Transverse colon (tissue), 4 donors: Measurements from ENCODE around the gene ZNF680. TPM values are rescaled to one million over a fixed set of nuclear protein-coding genes. Genes with fewer than 3 reads are reported as not detected.

Source experiments
- DNase-seq: peaks from one replicate; pipeline ENCODE4 v3.0.0-alpha.2; 2019
- H3K27ac ChIP-seq, 4 donors: fragments of 200-600 bp; sonication (generic); 2 replicates each; pipeline ENCODE4 v1.5.1; 2016 to 2018; ENCODE audit warnings: inconsistent platforms in 4 of 4
- H3K27me3 ChIP-seq: fragments of 200-600 bp; sonication (generic); 2 replicates; pipeline ENCODE4 v1.5.1; 2017; ENCODE audit warnings: inconsistent platforms
- H3K36me3 ChIP-seq, 4 donors: fragments of 200-600 bp; sonication (generic); 2 replicates each; pipeline ENCODE4 v1.5.1; 2017 to 2019; ENCODE audit warnings: inconsistent platforms in 4 of 4
- H3K4me1 ChIP-seq, 4 donors: fragments of 200-600 bp; sonication (generic); 2 replicates each; pipeline ENCODE4 v1.5.1; 2017 to 2020; ENCODE audit warnings: inconsistent platforms in 4 of 4
- H3K4me3 ChIP-seq, 4 donors: fragments of 200-600 bp; sonication (generic); 1 replicate in 1 of 4; 2 replicates in 3 of 4; pipeline versions ENCODE4 v1.5.1 to v1.6.1; 2017 to 2019; ENCODE audit warnings: inconsistent platforms in 4 of 4
- H3K9me3 ChIP-seq, 2 donors: fragments of 200-600 bp; sonication (generic); 2 replicates each; pipeline ENCODE4 v1.5.1; 2017 to 2019; ENCODE audit warnings: inconsistent platforms in 2 of 2
- EP300 ChIP-seq: sonication (generic); formaldehyde crosslinking; IDR thresholded peaks from one replicate; pipeline ENCODE4 v1.6.1; 2017; ENCODE audit warnings: antibody characterized with exemption, low read depth
- POLR2A ChIP-seq: fragments of 450-650 bp; IDR thresholded peaks from one replicate; pipeline ENCODE4 v1.6.1; 2016; ENCODE audit warnings: antibody characterized with exemption, mild to moderate bottlenecking, moderate library complexity
- POLR2AphosphoS5 ChIP-seq, 3 donors: sonication (generic); formaldehyde crosslinking; IDR thresholded peaks; one replicate each; pipeline ENCODE4 v1.6.1; 2016; ENCODE audit warnings: antibody characterized with exemption in 3 of 3
- WGBS, 2 donors: methylation state at CpG; one replicate each; pipeline ENCODE4 v1.1.5; 2018; ENCODE audit warnings: low coverage in 1 of 2; 5-methylcytosine and 5-hydroxymethylcytosine counted together
- in situ Hi-C, 4 donors: fragments of 200-750 bp; cut with MboI; loops; one replicate each; pipeline versions ENCODE4 v1.15.0 to v1.15.1; 2017; ENCODE audit warnings: low sequenced_read_pairs in 3 of 4, low pct_ligation_motif_present in 1 of 4, low pct_unique_long_range_greater_than_20kb in 1 of 4
- intact Hi-C: fragments of 100-400 bp; cut with DNase I; formaldehyde crosslinking; loops from one replicate; pipeline ENCODE4 v1.15.1; 2023; ENCODE audit warnings: low total_unique reads
- total RNA-seq, 4 donors: library from RNA; depleted of rRNA; stranded (reverse); fragments of >200 nt; gene quantifications; one replicate each; pipeline ENCODE4 v1.1.0, GENCODE V29; 2016
- TF ChIP-seq, protein P1 (sequence below), 5 experiments: fragments of 200-600 bp in 3 of 5; fragments of 450-650 bp in 2 of 5; sonication (generic) in 3 of 5; IDR thresholded peaks; 1 replicate in 2 of 5; 2 replicates in 3 of 5; pipeline ENCODE4 v1.5.1; 2016 to 2017; ENCODE audit warnings: antibody characterized with exemption in 5 of 5, inconsistent platforms in 3 of 5, mild to moderate bottlenecking in 2 of 5, moderate library complexity in 1 of 5

Gene ZNF680
- total RNA-seq, 4 donors from 2014 or later = 3.4 to 11.1 (median 6.6) TPM

GRCh38 chr7:64608116-64608910, 45.4 kb upstream of the ZNF680 start:
- no peak overlapping the region for H3K4me3 ChIP-seq
- WGBS, 2 donors = 60 to 82% methylated on average over 1 to 6 of the region's 6 CpGs
- TF ChIP-seq POLR2A (no peak), POLR2AphosphoS5 (IDR thresholded peaks at IDR 0.05) (no peak), EP300 (no peak)
- TF ChIP-seq, protein P1, sequence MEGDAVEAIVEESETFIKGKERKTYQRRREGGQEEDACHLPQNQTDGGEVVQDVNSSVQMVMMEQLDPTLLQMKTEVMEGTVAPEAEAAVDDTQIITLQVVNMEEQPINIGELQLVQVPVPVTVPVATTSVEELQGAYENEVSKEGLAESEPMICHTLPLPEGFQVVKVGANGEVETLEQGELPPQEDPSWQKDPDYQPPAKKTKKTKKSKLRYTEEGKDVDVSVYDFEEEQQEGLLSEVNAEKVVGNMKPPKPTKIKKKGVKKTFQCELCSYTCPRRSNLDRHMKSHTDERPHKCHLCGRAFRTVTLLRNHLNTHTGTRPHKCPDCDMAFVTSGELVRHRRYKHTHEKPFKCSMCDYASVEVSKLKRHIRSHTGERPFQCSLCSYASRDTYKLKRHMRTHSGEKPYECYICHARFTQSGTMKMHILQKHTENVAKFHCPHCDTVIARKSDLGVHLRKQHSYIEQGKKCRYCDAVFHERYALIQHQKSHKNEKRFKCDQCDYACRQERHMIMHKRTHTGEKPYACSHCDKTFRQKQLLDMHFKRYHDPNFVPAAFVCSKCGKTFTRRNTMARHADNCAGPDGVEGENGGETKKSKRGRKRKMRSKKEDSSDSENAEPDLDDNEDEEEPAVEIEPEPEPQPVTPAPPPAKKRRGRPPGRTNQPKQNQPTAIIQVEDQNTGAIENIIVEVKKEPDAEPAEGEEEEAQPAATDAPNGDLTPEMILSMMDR (IDR thresholded peaks at IDR 0.05) = no peak
- no peaks in the 10 kb centered on the region for H3K4me1 ChIP-seq
- no peaks in the 10 kb centered on the region for H3K36me3 ChIP-seq
- no peaks in the 10 kb centered on the region for H3K27me3 ChIP-seq
- intact Hi-C loops (no loop called here), in situ Hi-C loops (loop anchor here in 3 of 4 donors (25.0 kb wide), 1 partner anchor 421 kb away; no protein-coding TSS in a partner anchor)
- no peaks in the 10 kb centered on the region for H3K9me3 ChIP-seq
- no peak for DNase-seq
- no peak overlapping the region for H3K27ac ChIP-seq

DNA sequence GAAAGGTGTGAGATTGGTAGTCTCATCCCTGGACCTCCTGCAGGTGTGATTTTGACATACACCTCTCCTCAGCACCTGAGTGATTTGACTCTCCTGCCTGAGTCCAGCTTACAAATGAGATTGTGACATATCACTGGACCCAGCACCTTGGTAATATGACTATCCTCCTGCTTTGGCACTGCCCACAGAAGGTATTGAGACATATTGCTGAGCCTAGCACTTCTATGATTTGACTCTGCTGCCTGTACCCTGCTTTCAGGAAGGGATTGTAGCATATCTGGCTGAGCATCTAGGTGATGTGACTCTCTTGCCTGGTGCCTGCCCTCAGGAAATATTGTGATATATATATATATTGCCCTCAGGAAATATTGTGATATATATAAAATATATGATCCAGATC, 43.5 kb upstream of the ZNF680 start:
- no peaks in the 10 kb centered on the region for H3K4me1 ChIP-seq
- in situ Hi-C loops = loop anchor here in 3 of 4 donors (25.0 kb wide), 1 partner anchor 419 kb away; no protein-coding TSS in a partner anchor

GRCh38 chr7:64603271-64603670, 40.4 kb upstream of the ZNF680 start:
- TF ChIP-seq POLR2A = no peak
- TF ChIP-seq, protein P1 (IDR thresholded peaks at IDR 0.05) = no peak
- no peak for TF ChIP-seq POLR2AphosphoS5 (IDR thresholded peaks at IDR 0.05)
- no peak for TF ChIP-seq EP300
- H3K4me1 ChIP-seq = no peaks in the 10 kb centered on the region
- H3K36me3 ChIP-seq = no peaks in the 10 kb centered on the region
- 100% methylated on average over 1 of the region's 1 CpG; no CpG with 5 or more reads in 1 of the 2 donors for WGBS, 2 donors
- H3K27me3 ChIP-seq = no peaks in the 10 kb centered on the region
- DNase-seq = no peak
- no peak overlapping the region for H3K27ac ChIP-seq
- no peak overlapping the region for H3K4me3 ChIP-seq
- intact Hi-C loops = no loop called here
- no peaks in the 10 kb centered on the region for H3K9me3 ChIP-seq
- in situ Hi-C loops = loop anchor here in 3 of 4 donors (25.0 kb wide), 1 partner anchor 416 kb away; no protein-coding TSS in a partner anchor

More for the DNA sequence above, 43.5 kb upstream of the ZNF680 start:
- no peak overlapping the region for H3K4me3 ChIP-seq
- H3K27me3 ChIP-seq = no peaks in the 10 kb centered on the region
- H3K27ac ChIP-seq = no peak overlapping the region
- no peaks in the 10 kb centered on the region for H3K9me3 ChIP-seq
- H3K36me3 ChIP-seq = no peaks in the 10 kb centered on the region
- DNase-seq = no peak
- intact Hi-C loops = no loop called here
- TF ChIP-seq POLR2A (no peak), POLR2AphosphoS5 (IDR thresholded peaks at IDR 0.05) (no peak)
- TF ChIP-seq, protein P1 (IDR thresholded peaks at IDR 0.05) = no peak

- no peak overlapping the region for H3K27ac ChIP-seq
- 74% methylated on average over 2 of the region's 2 CpGs; no CpG with 5 or more reads in 1 of the 2 donors for WGBS, 2 donors
- DNase-seq = no peak
- no peaks in the 10 kb centered on the region for H3K36me3 ChIP-seq
- H3K27me3 ChIP-seq = no peaks in the 10 kb centered on the region
- no peaks in the 10 kb centered on the region for H3K9me3 ChIP-seq
- TF ChIP-seq POLR2A = no peak
- no peak for TF ChIP-seq POLR2AphosphoS5 (IDR thresholded peaks at IDR 0.05)
- TF ChIP-seq, protein P1 (IDR thresholded peaks at IDR 0.05) = no peak
- in situ Hi-C loops (loop anchor here in 3 of 4 donors (25.0 kb wide), 1 partner anchor 415 kb away; no protein-coding TSS in a partner anchor), intact Hi-C loops (no loop called here)
- H3K4me3 ChIP-seq = no peak overlapping the region
- no peaks in the 10 kb centered on the region for H3K4me1 ChIP-seq
These were observed 39.6 kb upstream of the ZNF680 start for GRCh38 chr7:64602518-64602917.
